T-helper 9 cell (primary cell): Measurements from ENCODE around the gene CCBE1.
"Not testable (repeated sequence)": the region's sequence is repeated elsewhere in the genome, so short reads cannot be mapped to it uniquely, and the experiment has no call there.

Experiments
- DNase-seq: peaks from one replicate; pipeline ENCODE4 v3.0.0-alpha.2; 2020

The CCBE1 gene

DNA sequence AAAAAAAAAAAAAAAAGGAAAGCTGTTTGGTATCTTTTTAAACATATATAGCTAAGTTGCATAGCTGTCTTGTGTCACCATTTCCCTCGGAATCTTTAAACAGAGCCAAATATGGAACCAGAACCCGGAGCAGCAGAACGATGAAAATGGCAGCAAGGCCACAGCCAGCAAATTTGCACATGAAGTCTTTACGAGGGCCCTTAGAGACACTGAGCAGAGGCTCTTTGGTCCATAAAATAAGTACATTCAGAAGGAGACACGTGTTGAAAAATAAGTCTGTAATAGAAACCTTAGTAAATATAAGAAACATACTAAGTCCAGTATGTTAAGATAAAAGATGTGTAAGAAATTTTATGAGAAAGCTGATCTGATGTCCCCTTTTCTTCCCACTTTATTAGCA lies 16.2 kb downstream of the CCBE1 start:
- DNase-seq: no peak

DNA sequence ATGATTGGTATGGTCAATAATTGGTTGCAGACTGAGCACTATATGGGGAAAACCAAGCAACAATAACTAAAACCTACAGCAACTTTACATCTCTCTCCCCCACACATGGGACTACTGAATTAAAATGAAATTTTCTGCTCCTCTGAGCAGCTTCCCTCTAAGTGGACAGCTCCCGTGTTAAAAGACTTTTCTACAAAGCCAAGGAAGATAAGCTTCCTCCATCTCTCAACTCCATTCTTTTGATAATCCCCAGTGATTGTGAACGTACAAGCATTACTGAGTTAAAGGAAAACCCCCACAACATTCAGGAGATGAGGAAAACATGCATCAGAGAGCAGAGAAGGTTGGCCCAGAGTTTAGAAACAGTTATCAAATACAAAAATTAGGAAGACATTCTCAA lies 21.9 kb downstream of the CCBE1 start:
- DNase-seq: no peak

DNA sequence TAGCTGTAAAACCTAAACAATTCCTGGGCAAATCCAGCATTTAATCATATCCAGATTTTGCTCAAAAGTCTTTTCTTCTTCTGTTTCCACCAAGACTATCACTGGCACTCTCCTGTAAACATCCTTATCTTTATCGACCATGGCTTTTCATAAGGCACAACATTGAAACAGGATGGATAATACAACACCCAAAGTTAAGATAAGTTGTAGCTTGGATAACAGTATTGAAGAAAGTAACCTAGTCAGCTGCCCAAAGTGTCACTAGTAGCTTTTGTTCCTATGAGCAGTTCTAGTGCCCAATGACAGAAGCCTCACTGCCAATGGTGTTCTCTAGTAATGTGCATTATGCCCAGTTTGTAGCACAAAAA lies 22.3 kb downstream of the CCBE1 start:
- DNase-seq: no peak

DNA sequence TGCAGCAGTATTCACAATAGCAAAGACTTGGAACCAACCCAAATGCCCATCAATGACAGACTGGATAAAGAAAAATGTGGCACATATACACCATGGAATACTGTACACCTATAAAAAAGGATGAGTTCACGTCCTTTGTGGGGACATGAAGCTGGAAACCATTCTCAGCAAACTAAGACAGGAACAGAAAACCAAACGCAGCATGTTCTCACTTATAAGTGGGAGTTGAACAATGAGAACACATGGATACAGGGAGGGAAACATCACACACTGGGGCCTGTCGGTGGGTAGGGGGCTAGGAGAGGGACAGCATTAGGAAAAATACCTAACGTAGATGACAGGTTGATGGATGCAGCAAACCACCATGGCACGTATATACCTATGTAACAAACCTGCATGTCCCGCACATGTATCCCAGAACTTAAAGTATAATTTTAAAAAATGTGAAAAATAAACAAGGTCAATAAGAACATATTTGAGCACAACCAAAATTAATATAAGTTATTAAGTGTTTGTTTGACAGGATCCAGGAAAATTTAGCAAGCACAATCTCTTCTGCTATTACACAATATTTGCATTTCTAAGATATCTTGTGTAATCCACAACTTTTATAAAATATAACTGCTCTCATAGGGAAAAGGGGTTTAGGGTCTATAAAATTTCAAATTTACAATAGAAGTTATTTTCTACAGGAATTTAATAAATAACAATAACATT lies 22.9 kb downstream of the CCBE1 start:
- DNase-seq: no peak

DNA sequence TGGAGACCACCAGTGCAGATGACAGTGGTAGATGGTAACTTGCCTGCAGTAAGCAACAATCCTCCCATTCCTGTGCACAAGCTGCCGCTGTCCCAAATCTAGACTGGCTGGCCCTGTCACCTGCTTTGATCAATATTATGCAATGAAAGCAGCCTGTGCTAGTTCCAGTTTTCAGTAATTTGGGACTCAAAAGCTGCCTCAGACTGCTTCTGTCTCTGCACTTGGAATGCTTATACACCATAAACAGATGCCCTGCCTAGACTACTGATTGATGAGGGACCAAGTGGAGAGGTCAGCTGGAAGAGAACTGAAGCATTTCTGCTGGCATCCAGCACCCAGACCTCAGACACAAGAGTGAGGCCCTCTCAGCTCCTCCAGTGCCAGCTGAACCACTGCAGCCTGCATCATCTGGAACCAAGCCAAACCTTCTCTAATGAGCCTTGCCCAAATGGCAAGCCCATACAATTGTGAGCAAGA lies 24.9 kb downstream of the CCBE1 start:
- DNase-seq: no peak

DNA sequence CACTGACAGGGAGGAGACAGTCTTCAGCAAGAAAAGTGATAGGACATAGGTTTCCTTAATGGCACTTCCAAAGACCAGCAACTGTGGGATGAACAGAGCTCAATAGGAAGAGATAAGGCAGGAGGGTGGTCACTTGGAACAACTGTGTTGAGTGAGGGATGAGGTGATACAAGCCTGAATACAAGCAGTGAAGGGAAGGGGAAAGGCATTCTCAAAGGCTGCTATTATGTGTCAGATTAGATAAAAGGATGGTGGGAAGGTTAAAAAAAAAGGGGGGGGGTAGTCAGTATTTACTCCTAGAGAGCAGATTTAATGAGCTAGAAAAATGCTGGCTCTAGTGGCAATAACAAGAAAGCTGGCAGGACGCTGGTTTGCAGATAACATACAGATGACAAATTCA lies 25.7 kb downstream of the CCBE1 start:
- no peak for DNase-seq

DNA sequence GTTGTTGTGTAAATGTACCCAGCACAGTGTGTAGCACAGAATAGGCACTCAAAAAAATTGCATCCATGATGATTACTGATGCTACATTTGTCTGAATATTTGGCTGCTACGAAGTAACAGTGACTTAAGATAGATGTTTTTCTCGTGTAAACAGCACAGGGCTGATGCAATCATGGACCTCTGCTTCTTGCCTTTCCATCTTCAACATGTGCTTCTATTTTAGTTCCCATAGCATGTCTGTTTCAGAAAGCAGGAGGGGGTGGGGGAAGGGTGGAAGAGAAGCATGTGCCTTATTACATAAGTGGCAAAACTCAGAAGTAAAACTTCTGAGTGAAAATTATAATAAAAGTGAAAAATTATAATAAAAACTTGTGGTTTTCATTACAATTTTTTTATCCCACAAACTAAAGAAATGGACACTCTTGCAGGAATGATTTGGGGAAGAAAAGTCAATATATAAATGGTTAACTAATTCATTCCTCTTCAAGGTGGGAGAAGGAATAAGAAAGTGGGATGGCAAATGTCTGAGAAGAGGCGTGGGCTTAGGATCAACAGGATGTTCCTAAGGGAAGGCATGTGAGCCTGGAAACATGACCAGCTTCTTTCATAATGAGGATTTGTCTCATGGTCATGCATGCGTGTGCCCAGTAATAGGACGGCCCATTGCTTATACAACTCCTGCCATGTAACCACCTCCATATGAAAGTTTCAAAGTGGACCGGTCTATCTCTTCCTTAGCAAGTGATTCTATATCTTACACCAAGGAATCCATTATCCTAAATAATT lies 27.2 kb downstream of the CCBE1 start:
- no peak for DNase-seq

DNA sequence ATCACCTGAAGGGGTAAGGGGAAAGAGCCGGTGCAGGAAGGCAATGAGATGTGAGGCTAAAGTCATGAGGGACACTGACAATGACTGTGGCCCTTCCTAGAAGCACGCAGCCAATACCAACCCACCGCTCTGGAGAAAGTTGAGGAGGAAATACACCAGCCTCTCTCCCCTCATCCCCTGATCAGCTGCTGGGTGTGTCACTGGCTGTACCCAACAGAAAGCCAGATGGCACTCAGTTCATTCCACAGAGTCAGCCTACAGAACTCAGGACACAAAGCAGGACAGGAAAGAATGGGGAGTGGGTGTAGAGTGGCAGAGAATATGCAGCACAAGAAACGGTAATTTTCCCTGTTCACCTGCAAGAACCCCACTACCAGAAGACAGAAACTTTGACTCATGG lies 29.7 kb downstream of the CCBE1 start:
- no peak for DNase-seq

DNA sequence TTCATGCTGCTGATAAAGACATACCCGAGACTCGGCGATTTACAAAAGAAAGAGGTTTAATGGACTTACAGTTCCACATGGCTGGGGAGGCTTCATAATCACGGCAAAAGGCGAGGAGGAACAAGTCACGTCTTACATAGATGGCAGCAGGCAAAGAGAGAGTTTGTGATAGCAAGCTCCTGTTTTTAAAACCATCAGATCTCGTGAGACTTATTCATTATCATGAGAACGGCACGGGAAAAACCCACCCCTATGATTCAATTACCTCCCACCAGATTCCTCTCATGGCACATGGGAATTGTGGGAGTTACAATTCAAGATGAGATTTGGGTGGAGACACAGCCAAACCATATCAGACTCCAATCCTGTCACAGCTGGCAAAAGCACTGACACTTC lies 31.2 kb downstream of the CCBE1 start:
- DNase-seq: not testable (repeated sequence)

DNA sequence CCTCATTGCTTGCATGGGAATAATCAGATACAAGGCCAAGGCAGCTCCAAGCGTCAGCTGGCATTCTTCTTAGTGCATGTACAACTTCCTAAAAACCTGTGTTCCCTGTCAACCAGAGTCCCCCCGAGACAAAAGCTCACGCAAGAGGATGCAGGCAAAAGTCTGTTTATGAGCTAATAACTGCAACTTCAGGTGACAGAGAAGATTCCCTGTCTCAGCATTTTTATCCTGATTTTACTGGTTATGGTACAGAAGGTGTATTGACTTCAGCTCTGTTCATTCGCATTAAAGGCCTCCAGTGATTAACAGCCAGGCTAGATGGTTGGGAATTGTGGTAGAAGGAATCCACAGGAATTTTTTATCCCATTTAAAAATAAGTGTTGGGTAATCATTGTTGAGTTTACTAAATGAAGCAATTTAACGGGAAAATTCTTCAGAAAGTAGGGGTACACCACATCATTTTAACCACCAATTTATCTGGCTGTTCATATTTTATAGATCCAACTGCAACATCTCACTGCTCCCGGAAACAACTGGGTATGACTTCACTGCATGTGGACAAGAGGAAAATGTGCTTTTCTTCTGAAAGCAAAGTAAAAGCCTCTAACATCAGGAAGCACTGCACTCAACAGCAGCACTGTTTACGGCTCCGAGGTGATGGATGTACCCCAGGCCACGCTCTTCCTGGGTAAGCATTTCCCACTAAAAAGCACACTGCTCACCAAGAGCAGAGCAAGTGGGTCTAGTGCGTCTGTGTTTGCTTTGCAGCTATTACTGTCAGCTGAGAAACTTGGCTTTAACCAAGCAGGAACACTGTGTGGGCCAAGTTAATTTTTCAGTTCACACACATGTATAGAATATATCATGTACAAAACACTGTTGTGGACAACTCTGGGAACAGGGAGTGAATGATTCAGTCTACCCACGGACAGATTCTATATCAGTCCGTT lies 31.9 kb downstream of the CCBE1 start:
- DNase-seq: no peak

DNA sequence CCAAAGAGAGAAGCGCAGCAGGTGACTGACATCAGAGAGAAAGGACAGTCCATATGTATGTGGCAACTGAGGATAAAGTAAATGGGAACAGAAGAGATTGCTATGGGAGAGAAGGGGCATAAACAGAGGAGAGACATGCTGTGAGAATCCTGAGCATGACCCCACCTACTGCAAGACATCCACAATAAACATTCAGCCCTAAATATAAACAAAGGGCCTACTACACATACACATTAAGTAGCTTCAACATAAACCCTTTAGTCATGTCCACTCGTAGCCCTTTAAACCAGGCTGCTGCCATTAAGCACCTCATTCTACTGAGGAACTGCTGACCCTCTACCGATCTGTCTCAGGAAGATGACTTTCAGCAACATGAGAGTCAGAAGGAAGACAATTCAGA lies 32.9 kb downstream of the CCBE1 start:
- DNase-seq: no peak

DNA sequence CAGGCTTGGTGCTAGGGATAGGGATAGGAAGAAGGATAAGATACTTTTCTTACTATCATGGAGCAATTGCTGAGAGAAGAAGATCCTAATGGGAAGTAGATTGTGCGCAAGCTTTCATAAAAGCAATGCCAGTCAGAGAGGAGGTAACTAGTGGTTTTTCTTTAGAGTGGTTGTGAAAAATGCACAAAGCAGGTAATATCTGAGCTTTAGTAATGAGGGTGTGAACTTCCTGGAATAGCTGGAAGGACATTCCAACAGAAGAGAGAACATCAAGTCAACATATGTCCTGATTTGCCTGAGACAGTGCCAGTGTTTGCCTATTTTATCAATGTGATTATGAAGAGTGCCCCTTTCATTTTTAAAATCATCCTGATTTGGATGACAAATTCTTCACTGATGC lies 34.1 kb downstream of the CCBE1 start:
- DNase-seq: no peak

DNA sequence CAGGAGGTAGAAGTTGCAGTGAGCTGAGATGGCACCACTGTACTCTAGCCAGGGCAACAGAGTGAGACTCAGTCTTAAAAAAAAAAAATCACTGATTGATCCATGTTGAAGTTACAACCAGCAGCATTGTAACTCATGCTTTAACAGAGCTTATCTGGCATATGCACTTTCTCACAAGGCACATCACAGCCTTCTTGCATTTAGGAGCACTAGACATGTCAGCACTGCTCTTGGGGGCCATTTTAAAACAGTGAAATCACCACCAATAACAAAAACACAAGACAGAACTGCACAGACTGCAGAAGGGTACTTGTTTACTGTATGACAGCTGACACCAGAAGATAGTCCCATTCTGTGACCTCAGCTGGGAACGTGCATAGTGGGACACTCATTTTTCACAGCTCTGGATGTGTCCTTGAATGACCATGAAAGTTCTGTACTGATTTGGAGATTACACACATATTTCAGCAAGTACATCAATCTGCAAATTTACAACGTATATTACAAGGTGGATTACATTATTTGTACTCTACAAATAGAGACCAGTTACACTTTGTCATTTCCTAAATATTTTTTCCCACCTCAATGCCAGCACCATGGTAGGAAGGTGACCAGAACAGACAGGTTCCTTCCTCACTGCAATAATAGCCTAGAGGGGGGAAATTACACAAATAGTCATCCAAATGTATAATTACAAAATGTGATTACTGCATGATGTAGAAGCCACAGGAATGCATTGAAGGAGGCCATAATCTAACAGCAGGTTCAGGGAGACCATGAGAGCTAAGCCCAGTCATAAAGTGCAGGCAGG lies 35.1 kb downstream of the CCBE1 start:
- no peak for DNase-seq

DNA sequence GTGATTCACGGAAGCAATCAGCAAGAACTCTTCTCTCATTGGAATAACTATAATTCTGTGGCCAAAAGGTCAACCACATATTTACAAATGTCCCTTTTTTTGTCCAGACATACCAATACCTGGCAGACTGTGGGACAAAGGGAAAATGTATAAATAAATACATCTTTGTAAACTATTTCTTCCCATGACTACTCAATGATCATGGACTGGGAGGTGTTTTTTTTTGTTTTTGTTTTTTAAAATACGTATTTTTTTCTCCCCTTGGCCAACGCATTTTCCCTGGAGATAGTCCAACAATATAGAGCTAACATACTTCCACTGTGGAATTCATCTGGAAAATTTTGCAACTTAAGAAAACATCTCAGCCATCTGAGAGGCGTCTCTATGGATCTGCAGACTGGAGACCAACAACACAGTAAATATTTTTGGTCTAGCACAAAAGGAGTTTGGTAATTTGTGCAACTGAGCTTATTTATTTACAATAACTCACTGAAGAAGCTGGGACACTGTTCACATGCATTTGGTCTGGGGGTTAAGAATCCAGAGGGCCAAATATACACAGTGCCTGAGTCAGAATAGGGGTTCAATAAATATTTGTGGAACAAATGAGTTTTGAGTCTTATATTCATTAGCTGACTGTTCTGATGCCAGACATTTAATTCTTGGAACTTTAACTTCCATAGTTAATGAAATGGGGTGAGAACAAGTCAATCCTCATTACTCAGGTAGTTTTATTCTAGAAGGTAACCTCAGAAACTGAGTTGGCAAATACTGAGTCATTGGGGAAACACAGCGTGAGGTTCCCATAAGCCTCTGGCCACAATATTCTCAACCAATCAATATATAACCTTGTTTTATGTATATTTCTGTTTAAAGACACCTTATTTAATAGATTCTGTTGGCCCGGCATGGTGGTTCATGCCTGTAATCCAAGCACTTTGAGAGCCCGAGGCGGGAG lies 36.2 kb downstream of the CCBE1 start:
- no peak for DNase-seq

DNA sequence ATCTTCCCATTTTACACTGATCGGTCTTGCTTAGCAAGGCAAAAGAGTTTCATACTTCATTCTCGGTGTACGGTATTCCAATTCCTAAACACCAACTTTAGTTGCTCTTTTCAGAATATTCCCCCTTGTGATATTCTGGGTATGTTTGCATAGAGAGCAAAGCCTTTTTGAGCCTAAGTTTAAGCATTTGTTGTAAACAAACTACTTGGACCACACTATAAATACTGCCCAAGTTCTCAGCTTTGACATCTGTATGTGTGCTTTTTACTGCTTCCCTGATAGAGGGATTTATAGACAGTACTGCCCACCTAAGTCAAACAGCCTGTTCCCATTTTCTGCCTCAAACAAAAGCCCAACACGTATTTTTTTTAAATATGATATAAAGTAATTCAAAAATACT lies 36.9 kb downstream of the CCBE1 start:
- no peak for DNase-seq

DNA sequence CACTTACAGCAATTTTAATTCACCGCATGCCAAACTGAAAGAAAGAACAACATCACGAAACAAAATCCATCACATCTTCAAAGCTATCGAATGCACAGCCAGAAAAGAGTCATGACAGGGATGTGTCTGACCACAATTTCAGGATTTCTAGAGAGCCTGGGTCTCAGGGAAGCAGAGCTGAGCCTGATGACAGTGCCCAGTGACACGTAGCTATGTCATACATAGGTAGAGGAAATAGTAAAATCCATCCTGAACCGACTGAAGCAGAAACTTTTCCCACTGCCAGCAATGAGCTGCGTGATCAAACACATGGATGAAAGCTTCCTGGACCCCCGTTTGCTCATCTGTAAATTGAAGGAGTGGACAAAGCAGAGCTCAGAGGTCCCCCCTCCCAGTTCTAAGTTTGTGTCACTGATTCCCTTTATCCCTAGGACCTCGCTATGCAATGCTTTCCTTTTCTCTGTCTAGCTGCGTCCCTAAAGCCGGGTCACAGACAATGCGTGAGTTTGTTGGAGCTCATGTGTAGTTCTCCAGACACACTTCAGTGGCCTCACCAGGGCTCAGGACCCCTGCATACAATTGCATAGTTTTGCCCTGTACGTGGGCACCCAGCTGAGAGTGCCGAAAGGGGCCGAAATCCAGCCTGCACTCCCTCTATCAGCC lies 37.6 kb downstream of the CCBE1 start:
- no peak for DNase-seq

DNA sequence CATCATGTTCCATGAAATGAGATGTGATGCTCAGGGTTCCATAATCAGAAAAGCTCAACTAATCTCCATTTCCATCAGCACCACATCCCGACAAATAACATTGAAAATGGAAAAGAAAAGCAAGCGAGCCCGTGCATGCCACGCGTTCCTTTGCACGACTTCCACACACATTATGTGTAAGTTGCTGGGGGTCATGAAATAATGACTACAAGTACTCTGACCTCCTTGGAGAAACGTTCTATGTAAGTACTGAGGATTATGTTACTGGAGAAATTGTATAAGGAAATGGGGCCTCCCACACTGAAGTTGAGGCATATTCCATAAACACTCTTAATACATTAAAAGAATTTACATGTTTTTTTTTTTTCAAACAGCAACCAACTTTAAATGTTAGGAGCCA lies 38.3 kb downstream of the CCBE1 start:
- no peak for DNase-seq

DNA sequence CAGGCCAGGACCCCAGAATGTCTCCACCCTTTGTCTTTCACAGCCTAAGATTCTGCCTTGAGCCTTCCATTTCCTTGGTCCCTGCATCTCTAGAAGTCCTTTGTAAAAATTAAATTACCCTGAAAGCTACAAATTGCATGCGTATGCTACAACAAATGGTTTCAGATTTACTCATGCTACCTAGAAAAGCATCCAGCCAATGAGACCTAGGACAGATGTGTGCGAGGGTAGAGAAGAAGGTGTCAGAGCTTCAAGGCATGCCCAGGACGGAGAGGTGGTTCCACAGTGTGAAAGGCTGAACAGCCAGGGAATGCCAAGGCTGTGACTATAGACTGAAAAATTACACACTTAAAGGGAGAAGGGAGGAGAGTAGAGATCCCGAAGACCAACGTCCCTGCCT lies 40.2 kb downstream of the CCBE1 start:
- DNase-seq: no peak

DNA sequence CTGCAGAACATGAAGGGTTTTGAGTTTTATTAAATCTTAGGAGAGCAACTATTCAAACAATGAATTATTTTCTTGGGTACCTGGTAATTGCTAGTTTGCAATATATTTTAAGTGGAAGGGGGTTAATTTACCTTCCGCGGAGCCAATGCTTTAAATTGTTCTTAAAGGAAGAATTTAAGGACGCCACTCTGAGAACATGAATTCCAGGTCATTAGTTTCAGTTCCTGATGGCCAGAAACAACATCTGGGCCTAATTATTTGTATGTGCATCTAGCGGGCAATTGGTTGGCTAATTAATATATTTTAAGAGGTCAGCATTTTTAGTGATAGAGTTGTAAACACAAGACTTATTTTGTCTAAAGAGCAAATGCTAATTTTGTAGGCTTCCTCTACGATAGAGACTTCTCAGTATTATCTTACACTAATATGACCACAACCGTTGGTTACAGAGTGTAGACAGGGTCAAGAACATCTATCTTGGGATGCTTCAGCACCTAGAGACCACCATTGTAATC lies 40.8 kb downstream of the CCBE1 start:
- no peak for DNase-seq

DNA sequence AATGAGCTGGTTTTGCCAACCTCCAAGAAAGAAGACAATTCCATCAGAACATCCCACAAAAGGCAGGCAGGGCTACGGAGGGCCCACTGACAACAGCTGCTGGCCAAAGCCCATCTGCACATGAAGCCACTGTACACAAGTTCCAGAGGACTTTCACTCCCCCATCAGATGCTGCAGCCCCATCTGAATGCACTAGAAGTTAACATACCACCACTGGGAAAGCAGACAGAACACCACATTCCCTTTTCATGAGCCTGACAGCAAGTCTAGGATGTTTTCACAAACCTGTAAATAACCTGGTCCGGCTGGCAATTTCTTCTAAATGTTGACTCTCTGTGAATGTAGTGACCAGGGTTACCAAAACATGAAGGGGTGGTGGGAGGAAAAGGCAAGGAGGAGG lies 41.5 kb downstream of the CCBE1 start:
- DNase-seq: no peak
